AG09309 (cell line): ENCODE results near the gene PIP5K1A.

Experiments
- DNase-seq: peaks from one replicate; pipeline ENCODE4 v3.0.0-alpha.2; 2010; ENCODE audit warnings: low read depth
- H3K4me3 ChIP-seq: 2 replicates; pipeline ENCODE4 v1.5.1; 2011; ENCODE audit warnings: mild to moderate bottlenecking, low read depth, low read length, moderate library complexity; ENCODE audit not compliant: control insufficient read depth
- TF ChIP-seq, protein P1 (sequence below): IDR thresholded peaks from 2 replicates; pipeline ENCODE4 v1.5.1; 2011; ENCODE audit warnings: mild to moderate bottlenecking, low read depth, low read length, inconsistent platforms; ENCODE audit not compliant: insufficient read depth, control insufficient read depth; ENCODE audit errors: missing control alignments

The PIP5K1A gene

DNA sequence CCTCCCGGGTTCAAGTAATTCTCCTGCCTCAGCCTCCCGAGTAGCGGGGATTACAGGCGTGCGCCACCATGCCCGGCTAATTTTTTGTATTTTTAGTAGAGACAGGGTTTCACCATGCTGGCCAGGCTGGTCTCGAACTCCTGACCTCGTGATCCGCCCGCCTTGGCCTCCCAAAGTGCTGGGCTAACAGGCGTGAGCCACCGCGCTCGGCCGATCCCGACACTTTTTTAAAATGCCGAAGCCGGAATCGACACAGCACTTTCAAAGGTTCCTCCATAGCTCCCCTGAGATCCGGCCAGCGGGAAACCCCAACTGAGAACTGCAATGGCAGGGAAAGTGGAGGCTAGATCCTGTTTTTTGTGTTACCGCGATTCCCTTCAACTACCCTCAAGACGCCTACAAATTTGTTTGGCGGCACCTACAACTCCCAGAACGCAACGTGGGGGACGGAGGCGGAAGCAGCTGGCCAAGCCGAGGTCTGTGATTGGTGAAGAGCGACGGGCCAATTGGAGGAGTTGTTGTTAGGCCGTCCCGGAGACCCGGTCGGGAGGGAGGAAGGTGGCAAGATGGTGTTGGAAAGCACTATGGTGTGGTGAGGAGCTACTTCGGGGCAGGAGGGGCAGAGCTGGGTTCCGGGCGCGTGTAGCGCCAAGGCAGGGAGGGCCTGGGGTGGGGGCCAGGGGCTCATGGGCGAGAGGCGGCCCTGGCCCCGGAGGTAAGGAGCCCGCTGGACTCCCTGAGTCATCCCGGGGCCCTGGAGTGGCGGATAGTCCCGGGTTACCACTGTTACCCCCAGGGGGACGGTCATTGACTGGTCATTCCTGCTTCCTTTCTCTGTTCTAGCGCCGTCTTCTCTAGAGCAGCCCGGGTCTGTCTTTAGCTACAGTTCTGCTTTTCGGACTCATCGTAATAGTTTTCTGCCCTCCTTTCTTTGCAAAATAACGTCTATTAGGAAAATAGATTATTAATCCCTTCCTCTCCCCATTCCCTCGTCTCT, 56.2 kb downstream of the PIP5K1A start, which contains the start of gene PSMD4:
Gene PSMD4 (plus strand): TSS at position 518 of the 997 bp plus-strand sequence. CDS start 49 bp downstream, at position 567.
- TF ChIP-seq, protein P1, sequence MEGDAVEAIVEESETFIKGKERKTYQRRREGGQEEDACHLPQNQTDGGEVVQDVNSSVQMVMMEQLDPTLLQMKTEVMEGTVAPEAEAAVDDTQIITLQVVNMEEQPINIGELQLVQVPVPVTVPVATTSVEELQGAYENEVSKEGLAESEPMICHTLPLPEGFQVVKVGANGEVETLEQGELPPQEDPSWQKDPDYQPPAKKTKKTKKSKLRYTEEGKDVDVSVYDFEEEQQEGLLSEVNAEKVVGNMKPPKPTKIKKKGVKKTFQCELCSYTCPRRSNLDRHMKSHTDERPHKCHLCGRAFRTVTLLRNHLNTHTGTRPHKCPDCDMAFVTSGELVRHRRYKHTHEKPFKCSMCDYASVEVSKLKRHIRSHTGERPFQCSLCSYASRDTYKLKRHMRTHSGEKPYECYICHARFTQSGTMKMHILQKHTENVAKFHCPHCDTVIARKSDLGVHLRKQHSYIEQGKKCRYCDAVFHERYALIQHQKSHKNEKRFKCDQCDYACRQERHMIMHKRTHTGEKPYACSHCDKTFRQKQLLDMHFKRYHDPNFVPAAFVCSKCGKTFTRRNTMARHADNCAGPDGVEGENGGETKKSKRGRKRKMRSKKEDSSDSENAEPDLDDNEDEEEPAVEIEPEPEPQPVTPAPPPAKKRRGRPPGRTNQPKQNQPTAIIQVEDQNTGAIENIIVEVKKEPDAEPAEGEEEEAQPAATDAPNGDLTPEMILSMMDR: no peak
- H3K4me3 ChIP-seq: peak within 1 kb of the TSS; percentile 84
- DNase-seq: peak; percentile 86

DNA sequence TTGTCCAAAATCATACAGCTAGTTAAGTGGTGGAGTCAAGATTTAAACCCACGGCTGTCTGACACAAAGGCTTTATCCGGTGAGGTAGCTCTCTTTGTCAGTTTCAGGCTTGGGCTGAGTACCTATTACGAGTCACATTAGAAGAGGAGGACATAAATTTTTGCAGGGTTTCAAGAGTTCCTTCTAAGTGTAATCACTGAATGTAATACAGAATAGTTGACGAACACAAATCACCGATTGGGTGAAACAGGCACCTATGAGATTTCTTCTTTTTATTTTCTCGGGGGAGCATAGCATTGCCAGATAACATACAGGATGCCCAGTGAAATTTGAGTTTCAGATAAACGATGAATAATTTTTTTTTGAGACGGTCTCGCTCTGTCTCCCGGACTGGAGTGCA, 57.0 kb downstream of the PIP5K1A start:
- peak overlapping the region; percentile 84 for H3K4me3 ChIP-seq
- no peak for DNase-seq
- TF ChIP-seq, protein P1: no peak

DNA sequence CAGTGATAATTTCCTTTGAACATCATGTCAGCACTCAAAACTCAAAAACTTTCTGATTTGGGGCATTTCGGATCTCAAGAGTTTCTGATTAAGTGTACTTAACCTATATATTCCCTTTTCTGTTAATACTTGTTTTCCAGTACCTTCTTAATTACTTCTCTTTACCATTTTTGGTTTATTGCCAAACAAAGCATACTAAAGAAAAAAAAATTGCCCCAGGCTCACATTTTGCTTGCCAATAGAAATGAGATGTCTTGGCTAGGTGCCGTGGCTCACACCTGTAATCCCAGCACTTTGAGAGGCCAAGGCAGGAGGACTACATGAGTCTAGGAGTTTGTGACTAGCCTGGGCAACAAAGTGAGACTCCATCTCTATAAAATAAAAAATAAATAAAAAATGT, 61.0 kb downstream of the PIP5K1A start:
- no peak overlapping the region for H3K4me3 ChIP-seq
- TF ChIP-seq, protein P1: no peak
- no peak for DNase-seq

DNA sequence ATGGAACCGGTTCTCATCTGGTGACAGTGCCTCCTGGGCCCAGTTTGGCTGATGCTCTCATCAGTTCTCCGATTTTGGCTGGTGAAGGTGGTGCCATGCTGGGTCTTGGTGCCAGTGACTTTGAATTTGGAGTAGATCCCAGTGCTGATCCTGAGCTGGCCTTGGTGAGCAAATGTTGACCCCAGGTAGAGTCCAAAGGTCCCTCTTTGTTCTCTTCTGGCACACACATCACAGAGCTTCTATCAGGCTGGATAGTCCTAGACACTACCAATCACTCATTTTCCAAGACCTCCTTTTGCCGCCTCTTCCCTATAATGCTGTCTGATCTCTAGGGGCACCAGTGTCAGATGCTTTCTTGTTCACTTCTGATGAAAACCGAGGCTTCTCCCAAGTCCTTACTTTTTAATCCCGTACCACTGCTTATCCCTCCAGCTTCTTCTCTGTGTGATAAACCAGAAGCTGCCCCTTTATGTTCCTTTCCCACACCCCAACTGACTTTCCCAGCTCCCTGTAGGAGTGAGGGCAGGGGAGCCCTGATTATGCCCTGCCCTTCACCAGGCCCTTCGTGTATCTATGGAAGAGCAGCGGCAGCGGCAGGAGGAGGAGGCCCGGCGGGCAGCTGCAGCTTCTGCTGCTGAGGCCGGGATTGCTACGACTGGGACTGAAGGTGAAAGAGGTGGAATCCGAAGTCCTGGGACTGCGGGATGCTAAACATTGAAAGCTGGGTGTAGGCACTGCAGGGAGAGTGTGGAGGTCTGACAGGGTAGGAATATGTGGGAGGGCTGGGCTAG, 67.3 kb downstream of the PIP5K1A start:
- no peak overlapping the region for H3K4me3 ChIP-seq
- no peak for DNase-seq
- TF ChIP-seq, protein P1: no peak

DNA sequence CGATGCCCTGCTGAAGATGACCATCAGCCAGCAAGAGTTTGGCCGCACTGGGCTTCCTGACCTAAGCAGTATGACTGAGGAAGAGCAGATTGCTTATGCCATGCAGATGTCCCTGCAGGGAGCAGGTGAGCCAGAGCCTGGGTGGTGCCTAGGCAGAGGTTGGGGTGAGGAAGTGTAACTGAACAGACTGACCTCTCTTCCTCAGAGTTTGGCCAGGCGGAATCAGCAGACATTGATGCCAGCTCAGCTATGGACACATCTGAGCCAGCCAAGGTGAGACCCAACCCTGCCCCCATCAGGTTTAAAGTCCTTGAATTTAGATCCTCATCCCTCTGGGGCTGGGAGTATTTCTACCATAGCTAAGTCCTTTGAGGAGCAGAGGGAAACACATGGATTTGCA, 68.0 kb downstream of the PIP5K1A start:
- no peak for DNase-seq
- no peak overlapping the region for H3K4me3 ChIP-seq
- TF ChIP-seq, protein P1: no peak

DNA sequence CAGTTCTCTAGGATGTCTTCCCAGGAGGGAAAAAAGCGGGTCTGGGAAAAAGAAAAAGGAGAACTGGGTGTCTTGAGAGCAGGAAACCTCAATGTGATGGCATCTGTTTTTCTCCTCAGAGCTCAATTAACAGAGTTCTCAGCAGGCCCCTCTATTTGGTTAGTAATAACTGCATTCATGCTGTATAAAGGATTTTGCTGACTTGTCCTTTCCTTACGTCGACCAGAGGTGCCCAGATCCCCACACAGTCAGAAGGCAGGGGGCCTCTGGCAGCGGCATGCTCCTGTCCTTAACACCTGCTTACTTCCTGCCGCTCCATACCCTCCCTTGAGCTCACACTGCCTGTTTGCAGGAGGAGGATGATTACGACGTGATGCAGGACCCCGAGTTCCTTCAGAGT, 68.5 kb downstream of the PIP5K1A start:
- DNase-seq: no peak
- TF ChIP-seq, protein P1: no peak
- H3K4me3 ChIP-seq: no peak overlapping the region
